CD1c-positive myeloid dendritic cell (primary cell): Measurements from ENCODE around the gene REC114.
"Not testable (repeated sequence)": the region's sequence is repeated elsewhere in the genome, so short reads cannot be mapped to it uniquely, and the experiment has no call there.

Source experiments
- DNase-seq: peaks from one replicate; pipeline ENCODE4 v3.0.0-alpha.2; 2016; ENCODE audit errors: extremely low spot score

REC114 gene, protein sequence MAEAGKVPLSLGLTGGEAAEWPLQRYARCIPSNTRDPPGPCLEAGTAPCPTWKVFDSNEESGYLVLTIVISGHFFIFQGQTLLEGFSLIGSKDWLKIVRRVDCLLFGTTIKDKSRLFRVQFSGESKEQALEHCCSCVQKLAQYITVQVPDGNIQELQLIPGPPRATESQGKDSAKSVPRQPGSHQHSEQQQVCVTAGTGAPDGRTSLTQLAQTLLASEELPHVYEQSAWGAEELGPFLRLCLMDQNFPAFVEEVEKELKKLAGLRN

DNA sequence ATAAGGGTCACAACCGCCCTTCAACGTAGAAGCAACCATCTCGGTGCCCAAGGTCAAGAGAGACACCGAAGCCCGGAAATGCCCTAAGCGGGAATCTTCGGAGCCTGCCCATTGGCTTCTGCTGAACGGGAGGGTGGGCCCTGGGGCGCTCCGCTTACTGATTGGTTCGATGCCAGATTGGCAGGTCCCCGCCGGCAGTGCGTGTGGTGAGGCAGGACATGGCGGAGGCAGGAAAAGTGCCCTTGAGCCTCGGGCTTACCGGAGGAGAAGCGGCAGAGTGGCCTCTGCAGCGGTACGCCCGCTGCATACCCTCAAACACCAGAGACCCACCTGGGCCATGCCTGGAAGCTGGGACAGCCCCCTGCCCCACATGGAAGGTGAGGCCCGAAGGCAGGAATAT, at the start of gene REC114:
Gene REC114, plus strand, starts transcription at position 197 of the 400 bp plus-strand sequence. Its CDS starts 22 bp downstream, at position 219.
- no peak for DNase-seq

DNA sequence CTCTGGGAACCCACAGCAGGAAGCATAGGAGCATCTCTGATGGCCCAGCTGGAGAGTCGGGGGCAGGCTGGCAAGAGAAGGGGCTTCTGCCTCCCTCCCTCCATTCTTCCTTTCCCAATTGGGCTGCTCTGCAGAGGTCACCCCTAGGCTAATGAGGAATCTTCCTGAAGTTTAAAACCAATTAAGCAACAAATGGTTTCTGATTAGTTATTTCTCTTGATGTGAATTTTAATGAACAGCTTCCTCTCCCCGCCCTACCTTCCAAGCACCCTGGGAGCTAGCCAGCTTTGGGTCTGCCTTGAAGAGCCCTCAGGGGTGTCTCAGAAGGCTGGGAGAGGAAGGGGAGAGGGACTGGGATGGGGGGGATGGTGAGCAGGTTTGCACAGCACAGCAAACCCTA, 49.6 kb upstream of the REC114 start:
- DNase-seq = no peak

DNA sequence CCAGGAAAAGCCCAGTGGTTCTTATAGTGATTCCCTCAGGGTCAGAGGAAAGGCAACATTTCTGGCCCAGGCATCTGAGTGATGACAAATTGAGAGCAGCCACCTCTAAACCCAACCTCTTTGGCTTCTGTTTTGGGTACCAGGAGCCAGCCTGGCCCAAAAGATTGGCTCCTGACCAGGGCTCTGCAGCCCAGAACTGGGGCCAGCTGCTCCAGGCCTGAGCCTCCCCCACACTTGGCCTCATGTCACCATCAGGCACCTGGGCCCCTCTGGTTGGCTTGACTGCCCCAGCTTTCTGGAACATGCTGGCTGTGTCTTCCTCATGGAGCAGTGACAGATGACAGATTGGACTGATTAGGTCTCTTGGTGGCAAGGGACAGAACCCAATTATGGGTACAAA, 48.2 kb upstream of the REC114 start:
- no peak for DNase-seq

DNA sequence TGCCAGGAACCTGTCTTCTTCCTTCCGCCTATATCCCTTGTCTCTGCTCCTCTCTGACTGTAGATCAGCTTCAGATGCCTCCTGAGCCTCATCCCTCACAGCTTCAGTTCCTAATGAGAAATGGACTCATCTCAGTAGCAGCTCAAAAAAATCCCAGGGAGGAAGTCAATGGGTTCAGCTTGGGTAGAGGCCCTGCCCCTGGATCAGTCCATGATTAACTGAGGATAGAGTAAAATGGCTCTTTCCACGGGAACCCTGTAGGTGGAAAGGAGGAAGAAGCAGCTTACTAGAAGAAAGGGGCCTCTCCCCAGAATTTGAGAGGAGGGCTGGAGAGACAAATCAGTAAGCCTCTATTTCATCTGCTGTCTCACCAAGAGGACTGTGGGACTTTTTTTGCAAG, 47.3 kb upstream of the REC114 start:
- no peak for DNase-seq

DNA sequence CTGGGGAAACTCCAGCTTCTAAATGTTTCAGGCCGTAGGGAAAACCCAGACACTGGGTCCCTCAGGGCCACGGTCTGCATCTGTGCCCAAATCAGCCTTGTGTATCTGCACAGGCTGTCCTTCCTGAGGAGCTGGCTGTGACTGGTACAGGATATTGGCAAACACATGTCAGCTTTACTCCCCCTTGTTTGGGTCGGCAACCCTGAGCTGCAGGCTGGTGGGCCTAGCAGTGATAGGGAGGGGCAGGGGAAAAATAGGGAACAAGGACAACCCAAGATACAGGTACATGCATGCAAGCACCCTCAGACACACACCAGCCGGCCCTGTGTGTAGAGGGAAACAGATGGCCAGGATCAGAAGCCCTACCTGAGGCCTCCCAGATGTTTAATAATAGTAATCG, 45.5 kb upstream of the REC114 start:
- DNase-seq = no peak

DNA sequence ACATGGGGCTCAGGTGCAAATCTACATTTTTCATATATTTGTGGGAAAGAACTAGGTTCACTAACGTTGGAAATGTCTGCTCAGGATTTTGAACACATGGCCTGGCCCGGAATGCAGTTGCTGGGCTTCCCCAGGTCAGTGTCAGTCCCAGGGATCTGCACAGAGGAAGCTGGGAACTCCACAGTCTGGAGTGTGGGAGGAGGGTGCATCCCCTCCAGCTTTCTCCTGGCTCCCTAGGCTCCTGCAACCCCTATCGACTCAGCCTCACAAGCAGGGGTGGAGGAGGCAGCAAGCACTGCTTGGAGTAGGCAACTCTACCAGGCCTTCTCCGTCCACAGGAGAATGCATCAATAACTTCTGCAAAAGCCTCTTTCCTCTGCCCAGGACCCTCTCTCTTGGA, 44.1 kb upstream of the REC114 start:
- DNase-seq = no peak

DNA sequence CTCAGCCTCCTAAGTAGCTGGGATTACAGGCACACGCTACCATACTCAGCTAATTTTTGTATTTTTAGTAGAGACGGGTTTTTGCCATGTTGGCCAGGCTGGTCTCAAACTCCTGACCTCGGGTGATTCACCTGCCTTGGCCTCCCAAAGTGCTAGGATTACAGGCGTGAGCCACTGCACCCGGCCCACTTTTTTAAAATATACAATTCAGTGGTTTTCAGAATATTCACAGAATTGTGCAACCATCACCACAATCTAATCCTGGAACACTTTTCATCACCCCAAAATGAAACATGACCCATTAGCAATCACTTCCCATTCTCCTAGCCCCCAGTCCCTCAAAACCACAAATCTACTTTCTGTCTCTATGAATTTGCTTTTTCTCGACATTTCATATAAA, 42.7 kb upstream of the REC114 start:
- not testable (repeated sequence) for DNase-seq

DNA sequence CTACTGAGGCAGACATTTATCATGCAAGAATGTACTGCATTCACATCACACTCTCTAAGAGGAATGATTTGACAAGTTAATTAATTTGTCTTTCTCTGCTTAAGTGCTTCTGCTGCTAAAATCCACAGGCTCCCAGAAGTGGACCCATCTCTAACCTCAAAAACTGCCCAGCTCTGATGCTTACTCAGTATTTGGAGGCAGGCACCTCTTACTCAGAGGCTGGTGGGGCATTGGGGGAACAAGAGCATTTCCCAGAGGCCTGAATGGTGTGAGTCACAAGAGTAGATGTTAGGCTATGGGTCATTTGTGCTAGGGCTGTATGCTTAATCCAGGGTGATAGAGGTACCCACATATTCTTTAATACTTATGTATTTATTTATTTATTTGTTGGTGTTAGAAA, 39.8 kb upstream of the REC114 start:
- DNase-seq = no peak

DNA sequence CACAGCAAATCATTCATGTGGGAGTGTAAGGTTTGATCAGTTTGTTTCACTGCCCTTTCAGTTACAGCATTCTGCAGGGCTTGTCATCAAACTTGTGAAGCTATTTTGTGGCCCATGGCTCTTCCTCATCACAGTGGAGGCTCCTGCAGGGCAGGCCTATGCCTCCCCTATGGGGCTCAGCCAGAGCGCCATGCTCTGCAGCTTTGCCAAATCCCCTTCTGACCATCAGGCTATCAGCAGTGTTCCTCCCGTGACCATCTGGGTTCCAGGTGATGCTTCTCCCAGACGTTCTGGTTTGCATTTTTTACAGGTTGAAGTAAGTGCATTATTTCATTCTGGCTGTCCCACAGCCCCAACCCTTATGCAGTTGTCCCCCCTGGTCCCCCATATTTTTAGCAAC, 28.1 kb upstream of the REC114 start:
- no peak for DNase-seq

DNA sequence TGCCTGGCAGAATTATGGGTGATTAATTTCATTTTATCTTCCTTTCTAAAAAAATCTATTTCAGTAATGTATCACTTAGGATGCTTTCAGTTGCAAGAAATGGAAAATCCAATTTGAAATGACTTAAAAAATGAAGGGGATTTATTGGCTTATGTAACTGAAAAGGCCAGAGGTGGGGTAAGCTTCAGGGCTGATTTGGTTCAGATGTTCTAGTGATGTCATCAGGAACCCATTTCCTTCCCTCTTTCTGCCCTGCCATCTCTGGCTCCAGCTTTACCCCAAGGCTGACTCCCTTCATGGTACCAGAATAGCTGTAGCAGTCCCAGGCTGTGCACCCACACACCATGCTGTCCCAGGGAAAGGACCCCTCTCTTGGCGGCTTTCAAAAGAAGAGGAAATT, 18.5 kb upstream of the REC114 start:
- DNase-seq = no peak

DNA sequence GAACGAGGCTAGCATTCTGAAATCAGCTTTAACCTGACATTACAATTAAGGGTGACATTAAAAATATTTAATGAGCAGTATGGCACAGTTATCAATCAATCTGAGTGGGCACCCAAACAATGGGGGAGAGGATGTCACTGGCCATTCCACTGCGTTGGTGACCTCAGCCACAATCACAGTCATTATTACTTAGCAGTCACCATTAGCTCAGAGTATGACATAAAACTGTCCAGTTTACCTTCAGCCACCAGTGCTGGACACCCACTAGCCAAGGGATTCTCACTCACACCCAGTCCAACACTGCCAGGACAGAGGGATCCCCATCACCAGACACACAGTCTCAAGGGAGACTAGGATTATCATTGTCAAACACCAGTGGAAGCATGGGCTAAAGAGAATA, 17.5 kb upstream of the REC114 start:
- DNase-seq = no peak

DNA sequence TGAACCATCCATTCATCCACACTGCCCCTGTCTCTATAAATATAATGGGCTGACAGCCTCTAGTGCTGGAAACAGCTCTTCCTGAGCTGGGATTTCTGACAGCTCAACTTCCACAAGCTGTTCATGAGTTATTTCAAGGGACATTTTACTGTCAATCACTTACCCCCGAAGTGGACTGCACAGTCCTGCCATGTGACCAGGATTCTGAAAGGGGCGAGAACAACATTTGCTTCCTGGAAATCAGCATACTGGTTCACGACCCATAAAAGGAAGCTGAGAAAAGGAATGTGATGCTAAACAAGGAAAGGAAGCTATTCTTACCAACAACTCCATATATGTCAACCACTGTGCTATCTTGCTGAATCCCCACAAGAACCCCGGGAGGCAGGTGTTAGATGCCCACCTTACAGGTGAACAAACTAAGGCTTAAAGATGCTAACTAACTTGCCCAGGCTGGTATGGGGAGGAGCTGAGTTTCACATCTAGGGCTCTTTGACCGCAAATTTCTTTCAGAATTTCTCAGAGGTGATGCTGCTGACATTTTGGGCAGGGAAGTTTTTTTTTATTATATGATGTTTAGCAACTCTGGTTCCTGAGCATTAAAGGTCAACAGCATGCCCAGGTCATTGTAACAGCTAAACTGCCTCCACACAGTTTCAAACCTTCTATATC, 16.5 kb upstream of the REC114 start:
- DNase-seq = no peak

DNA sequence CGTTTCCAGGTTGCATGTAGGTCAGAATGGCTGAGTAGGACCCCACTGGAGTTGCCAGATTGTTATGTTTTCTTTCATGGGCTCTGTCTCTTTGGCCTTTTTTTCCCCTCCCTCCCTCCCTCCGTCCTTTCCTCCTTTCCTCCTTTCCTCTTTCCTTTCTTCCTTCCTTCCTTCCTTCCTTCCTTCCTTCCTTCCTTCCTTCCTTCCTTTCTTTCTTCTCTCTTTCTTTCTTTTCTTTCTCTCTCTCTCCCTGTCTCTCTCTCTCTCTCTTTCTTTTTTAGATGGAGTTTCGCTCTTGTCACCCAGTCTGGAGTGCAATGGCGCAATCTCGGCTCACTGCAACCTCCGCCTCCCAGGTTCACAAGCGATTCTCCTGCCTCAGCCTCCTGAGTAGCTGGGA, 11.6 kb upstream of the REC114 start:
- DNase-seq = not testable (repeated sequence)

DNA sequence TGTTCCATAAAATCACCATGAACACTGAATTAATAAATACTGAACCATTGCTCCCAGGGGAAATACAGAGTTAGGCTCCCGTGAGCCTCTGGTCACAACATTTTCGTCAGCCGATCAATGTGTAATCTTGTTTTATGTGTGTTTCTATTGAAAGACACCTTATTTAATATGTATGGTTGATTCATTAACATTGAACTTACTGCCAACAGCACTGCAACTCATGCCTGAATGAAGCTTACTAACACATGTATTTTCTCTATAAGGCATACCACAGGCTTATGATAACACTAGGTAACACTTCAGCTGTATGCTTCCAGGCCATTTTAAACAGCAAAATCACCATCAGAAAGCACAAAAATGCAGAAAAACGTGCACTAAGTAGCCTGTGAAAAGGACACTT, 9.1 kb upstream of the REC114 start:
- DNase-seq = no peak

DNA sequence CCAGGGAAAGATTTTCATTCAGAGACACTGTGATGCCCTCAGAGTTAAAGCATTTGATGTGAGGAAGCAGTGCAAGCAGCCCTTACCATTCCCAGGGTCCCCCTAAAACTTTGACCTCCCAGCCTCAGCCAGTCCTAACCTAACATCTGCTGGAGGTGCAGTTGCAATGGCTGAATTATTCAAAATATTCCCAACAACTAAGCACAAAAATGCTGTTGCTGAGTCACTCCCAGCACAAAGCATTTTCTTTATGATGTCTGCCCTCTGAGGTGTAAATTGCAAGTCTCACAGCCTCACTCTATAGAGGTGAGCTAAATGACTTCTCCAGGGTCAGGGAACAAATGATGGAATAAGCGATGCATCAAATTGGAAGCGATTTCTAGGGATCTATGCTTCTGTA, 6.4 kb upstream of the REC114 start:
- DNase-seq = no peak

DNA sequence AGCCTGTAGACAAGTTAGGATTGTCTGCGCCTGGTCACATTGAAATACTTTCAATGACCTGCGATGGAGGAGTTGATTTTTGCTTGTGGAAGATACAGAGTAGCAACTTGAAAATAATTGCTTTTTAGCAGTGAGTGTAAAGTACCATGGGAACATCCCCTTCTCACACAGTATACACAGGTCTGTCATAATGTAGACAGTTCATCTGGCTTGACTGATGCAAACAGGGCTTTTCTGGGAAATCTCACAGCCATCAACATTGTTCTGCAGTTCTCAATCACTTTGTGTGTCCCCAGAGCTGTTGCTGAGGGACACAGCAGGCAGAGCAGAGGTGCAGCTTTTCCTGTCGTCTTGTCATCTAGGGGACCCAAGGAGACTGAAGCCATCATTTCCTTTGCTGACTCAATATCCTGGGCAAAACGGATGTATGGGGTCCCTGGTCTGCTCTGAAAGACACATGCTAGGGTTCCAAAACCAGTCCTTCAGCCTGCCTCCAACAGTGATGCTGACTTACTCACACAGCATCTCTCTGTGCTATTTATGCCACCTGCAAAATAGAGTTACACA, 5.3 kb upstream of the REC114 start:
- no peak for DNase-seq

DNA sequence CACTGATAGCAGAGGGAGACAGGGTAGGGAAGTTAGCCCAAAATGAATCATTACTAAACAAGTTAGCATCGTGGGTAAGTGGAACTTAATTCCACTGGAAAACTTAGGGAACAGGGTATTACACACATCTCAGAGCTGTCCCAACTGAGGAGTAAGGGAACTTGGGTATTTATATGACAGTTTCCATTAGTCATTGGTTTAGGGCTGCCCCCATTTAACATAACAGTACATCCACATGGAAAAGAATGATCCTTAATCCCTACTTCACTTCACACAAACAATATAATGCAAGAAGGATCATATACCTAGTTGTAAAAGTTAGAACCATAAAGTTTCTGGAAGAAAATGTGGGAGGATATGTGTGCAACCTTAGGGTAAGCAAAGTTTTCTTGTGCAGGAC, 4.3 kb upstream of the REC114 start:
- no peak for DNase-seq

DNA sequence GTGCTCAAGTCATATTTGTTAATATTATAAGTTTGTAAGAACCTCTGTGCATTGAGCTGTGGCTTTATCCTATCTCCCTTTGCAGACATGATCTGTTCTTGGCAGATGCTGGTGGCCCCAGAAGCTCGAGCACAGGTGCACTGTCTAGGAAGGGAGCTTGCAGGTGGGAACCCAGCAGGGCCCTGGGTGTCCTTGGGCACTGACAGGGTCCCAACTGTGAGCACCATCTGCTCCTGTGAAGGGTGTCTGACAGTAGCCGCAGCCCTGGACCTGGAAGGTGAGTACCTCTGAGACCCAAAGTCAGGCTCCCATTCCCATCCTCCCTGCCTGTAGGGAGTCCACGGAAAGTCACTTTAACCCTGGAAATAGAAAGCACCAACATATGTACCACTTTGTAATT, 2.4 kb upstream of the REC114 start:
- no peak for DNase-seq

DNA sequence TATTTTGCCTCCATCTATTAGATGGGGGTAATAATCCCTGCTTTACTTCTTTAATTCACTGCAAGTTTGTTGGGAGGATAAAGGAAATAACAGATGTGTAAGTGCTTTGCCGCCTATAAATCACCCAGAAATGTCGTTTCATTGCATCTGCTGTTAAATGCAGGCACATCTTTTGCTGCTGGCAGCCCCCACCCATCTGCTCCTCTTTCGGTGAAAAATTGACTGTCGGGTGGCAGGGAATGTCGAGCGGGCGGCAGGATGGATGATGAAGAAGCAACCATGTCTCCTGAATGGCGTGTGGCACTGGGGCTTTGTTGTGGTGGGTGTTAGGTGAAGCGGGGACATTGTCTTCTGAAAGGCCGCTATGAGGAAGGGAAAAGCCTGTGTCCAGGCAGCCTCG, 543 bp upstream of the REC114 start:
- no peak for DNase-seq

DNA sequence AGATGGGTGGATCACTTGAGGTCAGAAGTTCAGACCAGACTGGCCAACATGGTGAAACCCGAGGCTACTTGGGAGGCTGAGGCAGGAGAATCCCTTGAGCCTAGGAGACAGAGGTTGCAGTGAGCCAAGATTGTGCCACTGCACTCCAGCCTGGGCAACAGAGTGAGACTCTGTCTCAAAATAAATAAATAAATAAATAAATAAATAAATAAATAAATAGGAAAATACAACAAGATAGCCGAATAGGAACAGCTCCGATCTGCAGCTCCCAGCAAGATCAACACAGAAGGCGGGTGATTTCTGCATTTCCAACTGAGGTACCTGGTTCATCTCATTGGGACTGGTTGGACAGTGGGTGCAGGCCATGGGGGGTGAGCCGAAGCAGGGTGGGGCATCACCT, 4.5 kb downstream of the REC114 start:
- not testable (repeated sequence) for DNase-seq

DNA sequence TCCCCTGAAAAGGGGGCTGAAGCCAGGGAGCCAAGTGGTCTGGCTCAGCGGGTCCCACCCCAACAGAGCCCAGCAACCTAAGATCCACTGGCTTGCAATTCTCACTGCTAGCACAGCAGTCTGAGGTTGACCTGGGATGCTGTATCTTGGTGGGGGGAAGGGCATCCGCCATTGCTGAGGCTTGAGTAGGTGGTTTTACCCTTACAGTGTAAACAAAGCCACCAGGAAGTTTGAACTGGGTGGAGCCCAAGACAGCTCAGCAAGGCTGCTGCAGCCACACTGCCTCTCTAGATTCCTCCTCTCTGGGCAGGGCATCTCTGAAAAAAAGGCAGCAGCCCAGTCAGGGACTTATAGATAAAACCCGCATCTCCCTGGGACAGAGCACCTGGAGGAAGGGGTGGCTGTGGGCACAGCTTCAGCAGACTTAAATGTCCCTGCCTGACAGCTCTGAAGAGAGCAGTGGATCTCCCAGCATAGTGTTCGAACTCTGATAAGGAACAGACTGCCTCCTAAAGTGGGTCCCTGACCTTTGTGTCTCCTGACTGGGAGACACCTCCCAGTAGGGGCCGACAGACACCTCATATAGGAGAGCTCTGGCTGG, 5.3 kb downstream of the REC114 start:
- not testable (repeated sequence) for DNase-seq

DNA sequence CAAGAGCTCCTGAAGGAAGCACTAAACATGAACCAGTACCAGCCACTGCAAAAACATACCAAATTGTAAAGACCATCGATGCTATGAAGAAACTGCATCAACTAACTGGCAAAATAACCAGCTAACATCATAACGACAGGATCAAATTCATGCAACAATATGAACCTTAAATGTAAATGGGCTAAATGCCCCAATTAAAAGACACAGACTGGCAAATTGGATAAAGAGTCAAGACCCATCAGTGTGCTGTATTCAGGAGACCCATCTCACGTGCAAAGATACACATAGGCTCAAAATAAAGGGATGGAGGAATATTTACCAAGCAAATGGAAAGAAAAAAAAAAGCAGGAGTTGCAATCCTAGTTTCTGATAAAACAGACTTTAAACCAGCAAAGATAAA, 7.0 kb downstream of the REC114 start:
- not testable (repeated sequence) for DNase-seq

DNA sequence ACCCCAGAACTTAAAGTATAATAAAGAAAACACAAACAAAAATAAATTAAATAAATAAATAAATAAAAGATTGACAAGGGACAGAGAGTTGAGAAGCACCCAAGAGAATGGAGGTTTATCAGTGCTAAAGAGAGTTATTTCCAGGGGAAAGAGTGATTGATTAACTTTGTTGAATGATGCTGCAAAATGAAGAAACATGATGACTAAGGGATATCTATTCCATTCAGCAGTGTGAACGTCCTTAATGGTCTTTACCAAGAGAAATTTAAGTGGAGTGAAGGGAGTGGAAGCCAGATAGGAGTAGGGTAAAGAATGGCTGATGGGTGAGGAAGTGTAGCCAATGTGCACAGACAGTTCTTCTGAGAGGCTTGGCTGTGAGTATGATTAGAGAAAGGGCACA, 11.1 kb downstream of the REC114 start:
- DNase-seq = no peak
